Right renal pelvis (tissue), 4 donors: Measurements from ENCODE around the gene DIAPH3. TPM values are rescaled to one million over a fixed set of nuclear protein-coding genes. Genes with fewer than 3 reads are reported as not detected.

Experiments
- DNase-seq, 4 donors: peaks; one replicate each; pipeline ENCODE4 v3.0.0-alpha.2; 2013; ENCODE audit warnings: low read depth in 4 of 4, low spot score in 3 of 4, missing footprints in 1 of 4
- polyA plus RNA-seq, 4 donors: library from polyadenylated mRNA; unstranded; fragments of 120-200 nt; gene quantifications; one replicate each; pipeline ENCODE4 v1.2.1, GENCODE V29; 2013; ENCODE audit not compliant: insufficient read length in 4 of 4

Gene DIAPH3
- polyA plus RNA-seq, 4 donors, result 11.9 to 14.5 (median 12.7) TPM

DNA sequence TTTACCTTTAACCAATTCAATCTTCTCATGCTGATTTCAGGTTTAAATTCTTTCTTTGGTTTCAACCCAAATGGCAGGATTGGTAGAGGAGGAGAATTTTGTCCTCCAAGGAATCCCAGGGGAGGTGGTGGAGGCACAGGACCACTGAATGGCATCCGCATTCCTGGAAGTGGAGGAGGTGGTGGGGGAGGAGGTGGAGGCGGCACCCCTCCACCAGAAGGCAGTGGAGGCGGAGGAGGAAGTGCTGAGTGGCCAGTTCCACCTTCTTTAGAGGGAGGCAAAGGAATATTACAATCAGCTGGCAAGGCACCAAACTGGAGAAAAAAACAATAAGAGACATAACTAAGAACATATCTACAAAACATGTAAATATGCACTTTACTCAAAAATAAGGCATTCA lies 192.9 kb downstream of the DIAPH3 start:
- no peak for DNase-seq

DNA sequence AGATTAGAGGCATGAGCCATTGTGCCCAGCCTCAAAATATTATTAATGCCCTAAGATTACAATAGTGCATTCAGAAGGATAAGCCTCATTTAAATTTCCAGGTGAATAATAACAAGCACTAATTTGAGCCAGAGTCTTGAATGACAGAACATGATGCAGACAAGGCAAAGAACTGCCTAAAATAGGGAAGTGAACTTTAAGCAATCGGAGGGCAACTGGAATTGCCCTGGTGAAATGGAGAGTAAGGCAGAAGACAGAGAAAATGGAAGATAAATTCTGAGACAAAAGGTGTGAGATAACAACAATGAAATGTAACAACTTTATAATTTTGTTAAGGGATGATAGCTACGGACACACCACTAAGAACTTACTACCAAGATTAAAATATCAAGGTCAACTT lies 199.9 kb downstream of the DIAPH3 start:
- no peak for DNase-seq

DNA sequence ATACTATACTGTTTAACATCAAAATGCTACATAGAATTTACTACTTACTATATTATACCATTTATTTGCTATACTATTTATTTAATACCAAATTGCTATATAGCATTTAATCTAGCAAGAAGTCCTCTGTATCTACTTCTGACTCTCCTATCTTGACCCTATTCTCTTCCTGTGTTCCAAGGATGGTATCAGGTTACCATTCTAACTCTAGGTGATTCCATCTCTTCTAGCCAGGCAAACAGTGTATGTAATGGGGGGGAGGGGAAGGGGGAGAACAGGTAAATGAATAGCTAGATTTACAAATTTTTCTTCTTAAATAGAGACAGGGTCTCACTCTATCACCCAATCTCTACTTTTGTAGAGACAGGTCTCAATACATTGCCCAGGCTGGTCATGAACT lies 200.3 kb downstream of the DIAPH3 start:
- no peak for DNase-seq

DNA sequence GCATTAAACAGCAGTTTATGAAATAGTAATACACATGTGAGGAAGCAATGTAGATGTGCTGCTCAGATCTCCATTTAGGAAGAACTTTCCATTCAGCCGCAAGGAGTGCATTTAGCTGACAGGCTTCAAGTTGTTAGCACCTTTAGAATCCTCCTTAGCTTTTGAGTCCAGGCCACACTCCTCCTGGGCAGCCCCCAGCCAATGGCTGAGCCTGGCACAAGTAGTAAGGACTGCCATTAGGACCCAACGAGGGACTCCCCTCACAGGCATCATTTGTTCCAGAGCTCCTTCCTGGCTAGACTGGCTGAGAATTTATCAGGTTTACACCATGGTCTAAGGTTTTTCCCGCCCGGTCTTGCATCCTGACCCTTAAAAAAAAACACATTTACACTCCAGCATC lies 201.4 kb downstream of the DIAPH3 start:
- DNase-seq, result no peak

DNA sequence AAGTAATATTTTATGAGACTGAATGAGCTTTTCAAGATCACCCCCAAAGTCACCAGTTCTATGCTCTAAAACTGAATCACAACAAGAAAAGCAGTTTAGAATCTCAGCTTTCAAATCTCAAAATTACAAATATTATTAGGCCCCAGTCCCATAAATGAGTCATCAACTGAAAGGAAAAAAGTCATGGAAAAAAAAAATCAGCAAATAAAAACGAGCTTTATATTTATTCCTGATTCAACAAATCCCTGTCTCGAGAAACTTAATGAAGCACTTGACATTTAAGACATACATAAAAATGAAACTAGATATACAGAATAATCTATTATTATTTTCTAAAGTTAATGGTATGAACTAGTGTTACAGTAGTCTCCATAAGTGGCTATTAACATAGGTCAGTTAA lies 203.0 kb downstream of the DIAPH3 start:
- no peak for DNase-seq

DNA sequence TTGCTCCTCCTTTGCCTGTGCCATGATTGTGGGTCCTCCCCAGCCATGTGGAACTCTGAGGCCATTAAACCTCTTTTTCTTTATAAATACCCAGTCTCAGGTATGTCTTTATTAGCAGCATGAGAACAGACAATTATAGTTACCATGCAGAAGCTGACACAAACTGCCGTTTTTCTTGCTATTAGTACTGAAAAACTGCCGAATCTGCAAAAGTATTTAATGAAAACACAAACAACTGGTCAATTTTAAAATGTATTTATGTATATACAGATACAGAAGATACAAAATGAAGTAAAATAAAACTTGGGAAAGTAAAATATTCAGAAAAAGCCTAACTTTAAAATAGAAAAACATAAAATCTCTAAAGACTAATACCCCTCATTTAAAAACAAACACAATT lies 206.3 kb downstream of the DIAPH3 start:
- no peak for DNase-seq

DNA sequence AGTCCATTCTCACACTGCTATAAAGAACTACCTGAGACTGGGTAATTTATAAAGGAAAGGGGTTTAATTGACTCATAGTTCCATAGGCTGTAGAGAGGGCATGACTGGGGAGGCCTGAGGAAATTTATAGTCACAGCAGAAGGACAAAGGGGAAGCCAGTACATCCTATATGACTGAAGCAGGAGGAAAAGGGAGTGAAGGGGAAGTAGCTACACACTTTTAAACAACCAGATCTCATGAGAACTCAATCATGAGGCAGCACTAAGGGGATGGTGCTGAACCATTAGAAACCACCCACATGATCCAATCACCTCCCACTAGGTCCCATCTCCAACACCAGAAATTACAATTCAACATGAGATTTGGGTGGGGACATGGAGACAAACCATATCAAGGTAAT lies 209.1 kb downstream of the DIAPH3 start:
- DNase-seq, result no peak

DNA sequence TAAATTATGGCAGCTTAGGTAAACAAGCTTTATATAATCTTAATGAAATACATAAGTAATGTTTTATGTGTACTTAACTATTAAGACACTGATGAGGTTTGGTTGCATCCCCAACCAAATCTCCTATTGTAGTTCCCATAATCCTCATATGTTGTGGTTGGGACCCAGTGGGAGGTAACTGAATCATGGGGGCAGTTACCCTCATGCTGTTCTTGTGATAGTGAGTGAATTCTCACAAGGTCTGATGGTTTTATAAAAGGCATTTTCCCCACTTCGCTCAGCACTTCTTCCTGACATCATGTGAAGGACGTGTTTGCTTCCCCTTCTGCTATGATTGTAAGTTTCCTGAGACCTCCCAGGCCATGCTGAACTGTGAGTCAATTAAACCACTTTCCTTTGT lies 212.7 kb downstream of the DIAPH3 start:
- DNase-seq, result no peak

DNA sequence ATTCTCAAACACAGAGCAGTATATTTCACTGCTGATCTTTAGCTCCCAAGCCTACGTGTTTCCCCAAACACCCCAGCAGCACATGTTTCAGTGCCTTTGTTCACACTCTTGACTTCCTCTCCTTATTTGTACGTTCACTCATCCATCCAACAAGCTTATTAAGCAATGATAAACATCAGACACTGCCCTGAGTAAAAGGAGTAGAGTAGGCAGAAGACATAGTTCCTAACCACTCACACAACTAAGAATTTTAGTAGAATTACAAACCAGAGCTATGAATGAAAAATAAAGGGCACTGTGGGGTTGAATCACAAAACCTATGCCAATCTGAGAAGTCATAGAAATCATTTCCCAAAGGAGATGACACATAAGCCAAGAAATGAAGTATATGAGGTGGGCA lies 213.5 kb downstream of the DIAPH3 start:
- DNase-seq, result no peak

DNA sequence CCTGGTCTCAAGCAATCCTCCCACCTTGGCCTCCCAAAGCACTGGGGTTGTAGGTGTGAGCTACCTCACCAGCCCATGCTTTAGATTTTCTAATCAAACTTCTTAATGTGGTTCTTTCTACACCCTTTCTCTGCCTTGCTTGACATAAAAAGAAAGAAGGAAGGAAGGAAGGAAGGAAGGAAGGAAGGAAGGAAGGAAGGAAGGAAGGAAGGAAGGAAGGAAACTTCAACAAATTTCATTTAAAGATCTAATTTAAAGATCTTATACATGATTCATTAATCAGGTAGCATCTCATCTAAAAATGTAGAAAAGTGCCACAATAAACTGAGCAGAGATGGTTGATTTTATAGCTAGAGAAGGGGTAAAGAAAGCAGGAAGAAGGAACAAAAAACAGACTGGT lies 215.0 kb downstream of the DIAPH3 start:
- DNase-seq, result no peak

DNA sequence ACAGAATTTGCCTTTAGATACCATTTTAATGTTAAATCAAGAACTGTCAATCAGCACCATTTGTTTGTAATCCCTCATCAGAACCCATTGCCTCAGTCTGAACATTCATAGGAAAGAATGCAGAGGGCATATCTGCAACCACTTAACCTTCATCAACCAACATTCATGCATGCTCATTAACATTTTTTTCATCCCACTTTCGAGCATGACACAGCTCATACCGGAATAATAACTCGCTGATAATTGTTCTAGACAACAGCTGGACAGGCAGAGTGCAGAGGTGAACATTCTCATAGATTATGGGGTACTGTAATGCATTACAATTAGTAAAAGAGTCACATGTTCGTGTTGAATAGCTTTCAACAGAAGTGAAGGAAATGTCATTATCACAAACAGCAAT lies 216.8 kb downstream of the DIAPH3 start:
- DNase-seq, result no peak

DNA sequence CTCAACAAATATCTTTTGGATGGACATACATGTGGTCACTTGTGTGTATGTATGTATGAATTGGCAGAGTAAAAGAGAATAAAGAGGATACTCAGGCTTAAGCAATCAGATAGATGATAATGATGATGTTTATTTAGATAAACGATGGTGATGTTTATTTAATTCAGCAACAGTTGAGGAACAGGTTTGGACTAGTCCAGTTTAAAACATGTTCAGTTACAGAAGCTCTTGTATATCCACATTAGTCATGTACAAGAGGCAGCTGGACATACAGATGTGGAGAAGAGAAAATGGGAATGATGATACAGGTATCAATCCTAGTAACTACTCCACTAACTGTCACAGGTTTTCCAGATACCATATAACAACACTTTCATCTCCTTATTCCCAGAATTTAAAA lies 232.1 kb downstream of the DIAPH3 start:
- DNase-seq, result no peak

DNA sequence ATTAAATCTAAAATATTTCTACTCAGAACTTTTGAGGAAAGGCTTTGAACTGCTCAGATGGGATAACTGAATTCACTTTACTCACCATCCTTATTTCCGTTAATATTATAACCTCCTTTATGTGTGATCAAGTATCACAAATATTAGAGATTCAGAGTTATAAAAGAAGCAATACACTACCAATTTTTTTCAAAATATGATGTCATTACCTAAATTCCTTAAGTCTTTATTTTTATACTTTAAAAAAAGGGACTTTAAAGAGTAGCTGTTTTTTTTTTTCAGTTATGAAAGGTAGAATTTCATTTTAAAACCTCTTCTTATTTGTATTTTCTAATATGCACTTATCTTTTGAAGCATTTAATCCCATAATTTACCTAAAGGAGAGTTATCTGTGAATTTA lies 239.5 kb downstream of the DIAPH3 start:
- DNase-seq, result no peak

DNA sequence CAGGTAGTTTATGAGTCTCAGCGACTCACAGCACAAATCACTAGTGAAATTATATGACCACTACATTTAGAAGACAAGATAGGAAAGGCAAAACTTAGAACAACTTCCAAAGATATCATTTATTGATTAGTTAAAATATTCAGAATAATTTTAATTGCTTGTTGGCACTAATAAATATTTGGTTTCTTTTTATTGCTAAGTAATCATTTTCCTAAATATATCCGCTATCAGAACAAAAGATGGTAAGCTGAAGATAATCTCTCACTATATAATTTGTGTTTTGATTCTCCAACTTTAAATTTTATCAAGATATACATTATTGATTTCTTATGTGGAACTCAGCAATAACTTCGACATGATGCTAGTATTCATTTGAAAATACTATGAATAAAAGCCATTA lies 248.5 kb downstream of the DIAPH3 start:
- DNase-seq, result no peak

DNA sequence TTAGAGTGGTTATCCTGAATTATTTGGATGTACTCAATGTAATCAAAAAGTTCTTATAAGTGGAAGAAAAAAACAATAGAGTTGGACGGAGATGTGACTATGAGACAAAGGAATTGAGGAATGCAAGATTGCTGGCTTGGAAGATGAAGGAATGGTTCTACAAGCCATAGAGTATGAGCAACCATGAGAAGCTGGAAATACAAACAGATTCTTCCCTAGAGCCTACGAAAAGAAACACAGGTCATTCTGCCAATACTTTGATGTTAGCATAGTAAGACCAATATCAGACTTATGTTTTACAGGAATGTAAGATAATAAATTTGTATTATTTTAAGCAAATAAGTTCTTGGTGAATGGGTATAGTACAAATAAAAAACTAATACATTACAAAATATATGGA lies 249.2 kb downstream of the DIAPH3 start:
- no peak for DNase-seq

DNA sequence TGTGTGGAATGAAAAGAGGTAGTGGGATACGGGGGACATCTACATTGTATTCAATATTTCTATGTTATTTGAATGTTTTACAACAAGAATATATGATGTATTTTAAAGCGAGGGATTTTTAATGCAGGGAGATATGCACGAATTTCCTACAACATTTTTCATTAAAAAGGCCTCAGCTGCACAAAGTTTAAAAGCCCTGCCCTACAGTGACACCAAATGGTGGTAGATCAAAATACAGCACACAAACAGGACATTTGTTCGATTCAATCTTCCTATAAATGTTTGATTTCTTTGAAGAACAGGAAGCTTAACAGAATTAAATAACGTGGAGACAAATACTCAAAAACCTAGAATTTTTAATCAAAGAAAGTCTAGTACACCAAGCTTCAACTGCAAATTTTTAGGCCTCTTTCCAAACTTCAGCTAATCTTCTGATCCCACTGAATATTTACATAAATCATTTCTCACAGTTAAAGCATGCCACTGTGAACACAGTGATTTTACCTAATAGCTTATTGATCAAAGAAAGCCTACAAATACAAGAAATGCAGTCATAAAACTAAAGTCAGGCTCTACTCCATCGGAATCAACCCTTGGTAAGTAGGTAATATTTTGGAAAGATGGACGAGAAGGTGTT lies 257.2 kb downstream of the DIAPH3 start:
- DNase-seq, result peak in 3 of 4 donors; percentile 12 to 25 (median 24)

DNA sequence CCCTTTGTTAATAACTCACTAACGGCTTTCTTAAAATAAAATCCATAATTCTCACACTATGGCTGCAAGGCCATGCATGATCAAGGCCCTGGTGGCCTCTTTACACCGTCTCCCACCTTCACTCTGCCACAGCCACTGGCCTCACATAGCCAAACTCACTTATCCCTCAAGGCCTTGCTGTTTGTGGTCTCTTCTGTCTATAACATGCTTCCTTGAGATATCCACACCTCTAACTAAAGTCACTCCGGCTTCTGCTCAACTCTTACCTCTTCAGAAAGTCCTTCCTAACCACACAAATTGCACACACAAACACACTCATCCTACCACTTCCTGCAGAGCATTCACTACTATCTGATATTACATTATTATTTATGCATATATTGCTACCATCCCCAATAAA lies 262.5 kb downstream of the DIAPH3 start:
- no peak for DNase-seq

DNA sequence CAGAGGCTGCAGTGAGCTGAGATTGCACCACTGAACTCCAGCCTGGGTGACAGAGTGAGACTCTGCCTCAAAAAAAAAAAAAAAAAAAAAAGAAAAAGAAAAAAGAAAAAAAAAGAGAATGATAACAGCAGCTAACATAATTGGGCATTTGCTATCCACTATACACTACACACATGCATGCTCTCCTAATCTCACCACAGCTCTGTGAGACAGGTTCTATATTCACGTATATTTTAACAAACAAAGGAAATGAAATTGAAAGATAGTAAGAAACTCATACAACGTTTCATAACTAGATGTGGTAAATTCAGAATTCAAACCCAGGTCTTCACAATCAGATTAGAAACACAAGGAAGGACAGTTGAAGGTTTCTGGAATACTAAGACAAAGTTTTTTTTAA lies 265.7 kb downstream of the DIAPH3 start:
- no peak for DNase-seq

DNA sequence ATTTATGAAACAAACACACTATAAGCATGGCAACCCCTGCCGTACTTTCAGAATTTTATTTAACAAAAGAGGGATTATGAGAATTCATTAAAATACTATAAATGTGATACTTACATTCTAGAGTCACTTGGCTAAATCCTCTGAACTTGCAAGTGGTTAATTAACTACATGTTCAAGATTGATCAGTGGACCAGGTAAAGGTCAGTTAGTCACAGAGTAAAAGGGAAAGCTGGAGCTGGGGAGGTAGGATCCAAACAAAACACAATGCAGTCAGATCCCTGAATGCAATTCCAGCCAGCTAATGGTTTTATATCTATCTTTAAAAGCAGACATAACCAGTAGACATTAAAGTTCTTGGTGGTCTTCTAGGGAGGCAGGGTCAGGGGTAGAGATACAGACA lies 270.5 kb downstream of the DIAPH3 start:
- DNase-seq, result no peak

DNA sequence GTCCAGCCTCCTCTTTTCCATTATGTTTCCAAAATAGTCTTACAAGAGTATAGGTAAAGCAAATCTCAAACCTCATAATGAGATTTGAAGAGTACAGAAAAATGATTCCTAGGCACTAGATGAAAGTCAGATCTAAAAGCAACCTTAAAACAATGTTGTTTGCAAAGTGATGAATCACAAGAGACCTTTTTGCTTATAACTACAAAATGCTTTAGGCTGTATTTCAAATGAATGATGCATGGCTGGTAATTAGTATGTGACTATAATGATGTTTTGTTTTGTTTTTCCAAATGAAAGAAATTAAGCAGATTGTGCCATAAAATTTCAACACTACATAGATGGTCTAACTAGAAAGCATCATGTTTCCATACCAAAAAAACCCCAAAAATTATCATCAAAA lies 272.7 kb downstream of the DIAPH3 start:
- DNase-seq, result no peak

DNA sequence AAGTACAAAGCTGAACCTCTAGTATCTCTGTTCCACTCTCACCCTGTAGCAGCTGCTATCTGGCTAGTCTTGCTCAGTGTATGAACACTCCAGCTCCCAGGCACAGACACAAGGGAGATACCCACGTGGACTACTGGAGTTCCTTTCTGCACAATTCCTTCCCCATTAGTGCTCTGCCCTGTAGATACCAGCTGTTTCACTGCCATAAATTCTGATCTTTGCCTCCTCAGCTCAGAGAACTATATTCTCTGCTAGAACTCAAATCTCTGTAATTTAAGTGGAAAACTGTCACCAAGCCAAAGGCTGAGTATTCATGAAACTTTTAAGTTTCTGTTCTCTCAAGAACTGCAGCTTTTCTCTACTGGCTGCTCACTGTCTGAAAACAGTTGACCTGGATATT lies 273.7 kb downstream of the DIAPH3 start:
- DNase-seq, result no peak

DNA sequence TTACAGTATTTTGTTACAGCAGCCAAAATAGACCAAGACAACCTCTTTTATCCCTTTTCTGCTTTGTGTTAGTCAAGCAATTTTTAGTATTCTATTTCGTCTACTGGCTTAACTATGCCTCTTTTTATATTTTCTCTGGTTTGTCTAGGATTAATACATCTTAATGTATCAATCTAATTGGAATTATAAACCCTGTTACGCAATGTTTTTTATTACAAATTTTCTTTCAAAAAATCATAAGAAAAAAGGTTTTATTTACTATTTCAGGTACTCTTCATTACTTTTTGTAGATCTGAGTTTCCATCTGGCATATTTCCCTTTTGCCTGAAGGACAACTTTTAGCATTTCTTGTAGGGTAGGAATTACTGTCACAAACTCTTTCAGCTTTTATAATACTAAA lies 275.3 kb downstream of the DIAPH3 start:
- no peak for DNase-seq

DNA sequence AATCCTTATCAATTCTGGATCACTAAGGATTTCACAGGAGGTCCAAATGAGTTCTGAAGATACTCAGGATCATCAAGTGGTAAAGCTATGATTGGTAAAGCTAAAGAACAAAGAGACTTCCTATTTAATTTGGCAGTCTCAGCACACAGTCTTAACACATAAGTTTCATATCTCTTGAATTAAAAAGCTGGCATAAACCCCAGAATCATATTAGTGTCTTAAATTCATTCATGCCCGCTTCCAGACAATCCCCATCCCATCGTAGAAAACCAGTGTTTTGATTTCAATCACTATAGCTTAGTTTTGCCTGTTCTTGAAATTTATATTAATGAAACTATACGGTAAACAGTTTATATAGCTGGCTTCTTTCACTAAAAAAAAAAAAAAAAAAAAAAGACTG lies 278.7 kb downstream of the DIAPH3 start:
- no peak for DNase-seq
